SH-SY5Y (cell line): ENCODE measurements around the gene GJC3.

Source experiments
- GATA2 ChIP-seq: IDR thresholded peaks from 2 replicates; pipeline ENCODE4 v1.6.1; 2011; ENCODE audit warnings: mild to moderate bottlenecking, low read depth, low read length
- GATA3 ChIP-seq: IDR thresholded peaks from 2 replicates; pipeline ENCODE4 v1.6.1; 2011; ENCODE audit warnings: low read depth, mild to moderate bottlenecking, low read length, moderate library complexity

The GJC3 gene

DNA sequence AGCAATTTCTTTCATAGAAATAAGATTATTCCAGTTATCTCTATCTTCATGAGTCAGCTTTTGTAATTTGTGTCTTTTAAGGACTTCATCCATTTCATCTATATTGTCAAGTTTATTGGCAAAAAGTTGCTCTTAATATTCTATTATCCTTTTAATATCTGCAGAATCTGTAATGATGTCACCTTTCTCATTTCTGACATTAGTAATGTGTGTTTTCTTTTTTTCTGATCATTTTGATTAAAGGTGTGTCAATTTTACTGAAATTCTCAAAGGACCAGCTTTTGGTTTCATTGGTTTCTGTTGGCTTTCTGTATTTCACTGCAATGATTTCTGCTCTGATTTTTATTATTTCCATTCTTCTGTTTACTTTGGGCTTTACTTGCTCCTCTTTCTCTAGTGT, 34.7 kb downstream of the GJC3 start:
- TF ChIP-seq GATA3 (no peak), GATA2 (no peak)

DNA sequence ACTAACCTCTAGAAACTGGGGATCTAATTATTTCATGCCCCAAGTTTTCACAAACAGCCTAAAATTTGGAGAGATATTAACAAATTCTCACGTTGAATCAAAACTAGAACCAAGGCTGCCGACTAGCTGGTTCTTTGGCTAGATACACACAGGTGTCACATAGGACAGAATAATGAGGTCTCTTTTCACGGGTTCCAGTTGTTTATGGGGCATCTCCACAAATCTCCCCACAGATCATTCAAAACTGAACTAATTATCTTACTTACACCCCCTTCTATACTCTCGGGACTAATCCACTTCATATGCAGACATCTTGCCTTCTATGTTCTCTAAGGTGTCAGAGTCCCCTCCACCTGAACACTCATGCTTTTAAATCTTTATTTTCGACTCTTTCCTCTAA, 36.1 kb downstream of the GJC3 start:
- no peak for TF ChIP-seq GATA2
- no peak for TF ChIP-seq GATA3

DNA sequence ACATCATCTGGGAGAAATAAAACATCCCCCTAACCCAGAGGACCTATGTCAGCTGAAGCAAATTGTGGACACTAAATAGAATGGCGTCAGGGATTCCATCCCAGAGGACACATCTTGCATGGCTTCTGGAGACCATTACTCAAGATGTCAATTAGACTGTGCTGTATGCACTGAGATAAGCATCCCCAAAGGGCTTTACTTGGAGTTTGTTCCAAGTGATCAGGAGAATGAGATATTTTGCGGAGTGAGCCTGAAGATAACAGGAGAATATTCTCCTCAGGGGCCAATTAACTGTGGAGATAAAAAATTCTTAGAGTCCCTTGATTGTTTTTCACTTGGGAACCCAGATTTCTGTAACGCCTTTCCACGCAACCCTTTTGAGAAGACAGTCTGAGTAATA, 48.0 kb downstream of the GJC3 start:
- TF ChIP-seq GATA2 (no peak), GATA3 (no peak)

DNA sequence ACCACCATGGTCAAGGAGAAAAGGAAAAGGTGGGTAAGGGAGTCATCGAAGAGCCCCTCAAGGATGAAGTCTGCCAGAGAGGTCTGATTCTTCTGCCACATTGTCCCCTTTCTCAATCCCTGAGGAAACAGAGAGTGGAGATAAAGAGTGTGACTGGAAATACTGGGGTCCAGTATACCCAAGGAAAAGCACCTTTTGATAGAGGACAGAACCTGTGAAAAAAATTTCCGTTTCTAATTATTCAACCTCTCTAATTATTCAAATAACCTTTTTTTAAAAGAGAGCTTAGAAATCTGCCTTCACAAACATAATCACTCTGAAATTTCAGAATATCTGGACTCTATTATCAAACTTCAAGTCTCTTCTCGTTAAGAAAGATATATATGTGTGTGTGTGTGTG, 52.5 kb downstream of the GJC3 start, which contains the start of gene OR2AE1:
OR2AE1 (minus strand) TSS at position 101 of the 400 bp plus-strand sequence; CDS start at position 101, 0 bp downstream.
- TF ChIP-seq GATA3: no peak
- no peak for TF ChIP-seq GATA2

DNA sequence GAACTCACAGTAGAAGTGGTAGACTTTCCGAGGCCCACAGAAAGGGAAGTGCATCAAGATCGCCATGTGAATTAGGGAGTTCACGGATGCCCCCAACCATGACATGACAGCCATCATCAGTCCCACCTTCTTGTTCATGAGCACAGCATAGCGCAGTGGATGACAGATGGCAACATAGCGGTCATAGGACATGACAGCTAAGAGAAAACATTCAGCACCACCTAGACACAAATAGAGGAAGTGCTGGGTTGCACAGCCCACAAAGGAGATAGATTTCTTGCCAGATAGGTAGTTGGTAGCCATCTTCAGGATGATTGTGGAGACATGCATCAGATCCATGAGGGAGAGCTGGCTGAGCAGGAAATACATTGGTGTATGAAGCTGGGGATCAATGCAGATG, 52.9 kb downstream of the GJC3 start:
- TF ChIP-seq GATA2 (no peak), GATA3 (no peak)
